ENCODE measurements around the gene BECN2. TPM values are rescaled to one million over a fixed set of nuclear protein-coding genes. Genes with fewer than 3 reads are reported as not detected.

The BECN2 gene
- total RNA-seq, 4 donors from 2014 or later: 0.20 TPM; not detected in 3

GRCh38 chr1:241997401-241997998 is 39.9 kb downstream of the BECN2 start:
- Histone ChIP-seq H3K36me3 (no peaks in the 10 kb centered on the region), H3K27me3 (no peaks in the 10 kb centered on the region), H3K27ac (no peak overlapping the region), H3K4me3 (peak overlapping the region in 1 of 4 donors; percentile 35), H3K9me3 (no peaks in the 10 kb centered on the region), H3K4me1 (peaks cover 0 to 5% of the 10 kb centered on the region in 2 donors)
- no peak for DNase-seq
- TF ChIP-seq CTCF (IDR thresholded peaks at IDR 0.05 in 4 of 5, conservative IDR thresholded peaks at IDR 0.05 in 1 of 5) (no peak), POLR2A (IDR thresholded peaks at IDR 0.05) (no peak)
- in situ Hi-C loops (cut with MboI; ENCODE audit: low sequenced_read_pairs in 4 of 4): loop anchor here in 1 of 4 donors (10.0 kb wide), 1 partner anchor 383 kb away; no protein-coding TSS in a partner anchor
- intact Hi-C loops (cut with DNase I; ENCODE audit: low total_unique reads): loop anchor here (10.0 kb wide), 1 partner anchor 383 kb away; no protein-coding TSS in a partner anchor
- no peak for ATAC-seq

GRCh38 chr1:241998412-241998921 is 40.9 kb downstream of the BECN2 start:
- Histone ChIP-seq H3K27me3 (no peaks in the 10 kb centered on the region), H3K4me3 (peak overlapping the region in 3 of 4 donors; percentile 15 to 35 (median 31)), H3K27ac (peak overlapping the region in 2 of 4 donors; percentile 39 to 46), H3K4me1 (peaks cover 0 to 5% of the 10 kb centered on the region in 2 donors), H3K9me3 (no peaks in the 10 kb centered on the region), H3K36me3 (no peaks in the 10 kb centered on the region)
- ATAC-seq (peak; percentile 56 to 87), DNase-seq (peak; percentile 51 to 72)
- in situ Hi-C loops (cut with MboI; ENCODE audit: low sequenced_read_pairs in 4 of 4) (loop anchor here in 1 of 4 donors (10.0 kb wide), 1 partner anchor 384 kb away; no protein-coding TSS in a partner anchor), intact Hi-C loops (cut with DNase I; ENCODE audit: low total_unique reads) (loop anchor here (10.0 kb wide), 1 partner anchor 384 kb away; no protein-coding TSS in a partner anchor)
- no peak for TF ChIP-seq POLR2A (IDR thresholded peaks at IDR 0.05)
- TF ChIP-seq CTCF (IDR thresholded peaks at IDR 0.05 in 4 of 5, conservative IDR thresholded peaks at IDR 0.05 in 1 of 5): peak in 4 of 5 experiments; percentile 20 to 37 (median 24)

GRCh38 chr1:241999026-241999425 is 41.5 kb downstream of the BECN2 start, which contains the start of gene MAP1LC3C:
TSS of gene MAP1LC3C (minus strand) at chr1:241999098. CDS start at chr1:241999008, 90 bp downstream.
- intact Hi-C loops (cut with DNase I; ENCODE audit: low total_unique reads) (loop anchor here (10.0 kb wide), 1 partner anchor 384 kb away; no protein-coding TSS in a partner anchor), in situ Hi-C loops (cut with MboI; ENCODE audit: low sequenced_read_pairs in 4 of 4) (loop anchor here in 1 of 4 donors (10.0 kb wide), 1 partner anchor 384 kb away; no protein-coding TSS in a partner anchor)
- ATAC-seq: no peak
- no peaks in the 10 kb centered on the region for H3K27me3 ChIP-seq
- H3K4me3 ChIP-seq: peak within 1 kb of the TSS in 3 of 4 donors; percentile 15 to 35 (median 31)
- peak within 1 kb of the TSS in 3 of 4 donors; percentile 22 to 46 (median 39) for H3K27ac ChIP-seq
- H3K4me1 ChIP-seq: peaks cover 0 to 5% of the 10 kb centered on the region in 2 donors
- no peak for TF ChIP-seq POLR2A (IDR thresholded peaks at IDR 0.05)
- no peak for TF ChIP-seq CTCF (IDR thresholded peaks at IDR 0.05 in 4 of 5, conservative IDR thresholded peaks at IDR 0.05 in 1 of 5)
- no peaks in the 10 kb centered on the region for H3K9me3 ChIP-seq
- DNase-seq: no peak
- no peaks in the 10 kb centered on the region for H3K36me3 ChIP-seq

- intact Hi-C loops (cut with DNase I; ENCODE audit: low total_unique reads) (no loop called here), in situ Hi-C loops (cut with MboI; ENCODE audit: low sequenced_read_pairs in 4 of 4) (loop anchor here in 2 of 4 donors (25.0 kb wide), 1 partner anchor 388 kb away; no protein-coding TSS in a partner anchor)
- H3K36me3 ChIP-seq: no peaks in the 10 kb centered on the region
- DNase-seq (no peak), ATAC-seq (no peak)
- peaks cover 0 to 5% of the 10 kb centered on the region in 2 donors for H3K4me1 ChIP-seq
- H3K27ac ChIP-seq: no peak overlapping the region
- H3K9me3 ChIP-seq: no peaks in the 10 kb centered on the region
- H3K27me3 ChIP-seq: no peaks in the 10 kb centered on the region
- TF ChIP-seq CTCF (IDR thresholded peaks at IDR 0.05 in 4 of 5, conservative IDR thresholded peaks at IDR 0.05 in 1 of 5): no peak
- no peak for TF ChIP-seq POLR2A (IDR thresholded peaks at IDR 0.05)
- peak overlapping the region in 1 of 4 donors; percentile 5 for H3K4me3 ChIP-seq
Observed at GRCh38 chr1:242000434-242000833, 42.9 kb downstream of the BECN2 start.

All from gastrocnemius medialis (tissue), 4 donors.